A673 (cell line): ENCODE measurements around the gene HPS1. TPM values are rescaled to one million over a fixed set of nuclear protein-coding genes. Genes with fewer than 3 reads are reported as not detected.
A peak's percentile ranks its signal among the peaks of the same experiment; 100 is the strongest.

Source experiments
- BruUV-seq: library from RNA; stranded (reverse); fragments of 400-500 nt; replicated peaks from 2 replicates; lab custom pipeline; 2021; lab: Mats Ljungman, UMichigan
- CTCF ChIA-PET: fragments of 300-600 bp; sonication (Branson Sonifier 250); formaldehyde crosslinking; loops from one replicate; lab custom pipeline; 2022; ENCODE audit warnings: antibody characterized with exemption; lab: Charles Lee
- POLR2A ChIA-PET: fragments of 300-600 bp; sonication (Branson Sonifier 250); formaldehyde crosslinking; loops from one replicate; lab custom pipeline; 2022; ENCODE audit warnings: antibody characterized with exemption; ENCODE audit not compliant: low non-redundant PET; lab: Charles Lee
- DNase-seq: peaks from one replicate; pipeline ENCODE4 v3.0.0-alpha.2; 2015; ENCODE audit warnings: low spot score
- H3K27ac ChIP-seq: fragments of 200-600 bp; sonication (generic); 2 replicates; pipeline ENCODE4 v1.5.1; 2016; ENCODE audit warnings: mixed run types, low read depth, mild to moderate bottlenecking, mixed read lengths, antibody characterized with exemption, low read length; ENCODE audit not compliant: poor library complexity, severe bottlenecking
- H3K27me3 ChIP-seq: fragments of 200-600 bp; sonication (generic); replicated peaks from 2 replicates; pipeline ENCODE4 v1.6.1; 2017; ENCODE audit warnings: mixed run types, low read depth, mild to moderate bottlenecking, mixed read lengths, antibody characterized with exemption, low read length; ENCODE audit not compliant: insufficient read depth, poor library complexity
- H3K36me3 ChIP-seq: fragments of 200-600 bp; sonication (generic); 2 replicates; pipeline ENCODE4 v1.6.1; 2016; ENCODE audit warnings: mixed run types, mild to moderate bottlenecking, mixed read lengths, antibody characterized with exemption, low read length; ENCODE audit not compliant: insufficient read depth, poor library complexity, severe bottlenecking
- H3K4me1 ChIP-seq: fragments of 200-600 bp; sonication (generic); 2 replicates; pipeline ENCODE4 v1.6.1; 2017; ENCODE audit warnings: mixed run types, mild to moderate bottlenecking, mixed read lengths, antibody characterized with exemption, low read length; ENCODE audit not compliant: insufficient read depth, poor library complexity, severe bottlenecking
- H3K4me3 ChIP-seq: fragments of 200-600 bp; sonication (generic); 2 replicates; pipeline ENCODE4 v1.5.1; 2016; ENCODE audit warnings: low read depth, mixed run types, mild to moderate bottlenecking, mixed read lengths, low read length; ENCODE audit not compliant: poor library complexity, severe bottlenecking
- H3K9me3 ChIP-seq: fragments of 200-600 bp; sonication (generic); 2 replicates; pipeline ENCODE4 v1.6.1; 2016; ENCODE audit warnings: mixed run types, low read depth, mild to moderate bottlenecking, mixed read lengths, antibody characterized with exemption, low read length; ENCODE audit not compliant: poor library complexity, severe bottlenecking
- CTCF ChIP-seq: fragments of 300-800, 200-600 bp; sonication (generic); conservative IDR thresholded peaks from 2 replicates; pipeline ENCODE4 v1.5.1; 2017; ENCODE audit warnings: low read depth, mild to moderate bottlenecking, antibody characterized with exemption, low read length, moderate library complexity, mixed read lengths
- EZH2 ChIP-seq: fragments of 200-600 bp; sonication (generic); IDR thresholded peaks from 2 replicates; pipeline ENCODE4 v1.6.1; 2017; ENCODE audit warnings: borderline replicate concordance, low read depth, mild to moderate bottlenecking, mixed read lengths, antibody characterized with exemption, low read length; ENCODE audit not compliant: poor library complexity, severe bottlenecking
- intact Hi-C: fragments of 100-400 bp; cut with micrococcal nuclease; formaldehyde crosslinking; loops from one replicate; pipeline ENCODE4 v1.10.0; 2022; ENCODE audit not compliant: unreplicated experiment
- total RNA-seq: library from RNA; stranded (reverse); gene quantifications from 2 replicates; pipeline ENCODE4 v1.2.3, GENCODE V29; 2021

HPS1 gene
- total RNA-seq, 1 experiment from 2014 or later, result 40.6 TPM

- Histone ChIP-seq H3K4me3 (no peak overlapping the region), H3K27ac (no peak overlapping the region), H3K4me1 (no peaks in the 10 kb centered on the region), H3K9me3 (peaks cover 4% of the 10 kb centered on the region), H3K36me3 (peaks cover 7% of the 10 kb centered on the region), H3K27me3 (no peaks in the 10 kb centered on the region)
- ChIA-PET CTCF (no interaction called here), POLR2A (no interaction called here)
- no peak for DNase-seq
- no peak for TF ChIP-seq CTCF
- TF ChIP-seq EZH2, result no peak
- intact Hi-C loops, result no loop called here
- TSS peak; percentile 25 for BruUV-seq
Observed at GRCh38 chr10:98432330-98432729, 14.4 kb downstream of the HPS1 start.

- no peaks in the 10 kb centered on the region for H3K27me3 ChIP-seq
Observed at GRCh38 chr10:98431016-98431415, 15.7 kb downstream of the HPS1 start.

GRCh38 chr10:98430427-98430826 lies 16.3 kb downstream of the HPS1 start:
- peaks cover 4% of the 10 kb centered on the region for H3K9me3 ChIP-seq
- intact Hi-C loops, result no loop called here
- no peak for DNase-seq
- CTCF ChIA-PET, result no interaction called here
- no peaks in the 10 kb centered on the region for H3K27me3 ChIP-seq
- H3K4me1 ChIP-seq, result no peaks in the 10 kb centered on the region
- POLR2A ChIA-PET, result no interaction called here
- H3K4me3 ChIP-seq, result no peak overlapping the region
- H3K27ac ChIP-seq, result no peak overlapping the region
- no TSS peak for BruUV-seq
- TF ChIP-seq EZH2 (no peak), CTCF (no peak)
- peaks cover 7% of the 10 kb centered on the region for H3K36me3 ChIP-seq

More at GRCh38 chr10:98431016-98431415, 15.7 kb downstream of the HPS1 start:
- no peaks in the 10 kb centered on the region for H3K4me1 ChIP-seq
- BruUV-seq, result no TSS peak
- intact Hi-C loops, result no loop called here
- peaks cover 4% of the 10 kb centered on the region for H3K9me3 ChIP-seq
- ChIA-PET CTCF (no interaction called here), POLR2A (no interaction called here)
- H3K27ac ChIP-seq, result no peak overlapping the region
- DNase-seq, result no peak
- no peak overlapping the region for H3K4me3 ChIP-seq
- TF ChIP-seq EZH2 (no peak), CTCF (no peak)
- H3K36me3 ChIP-seq, result peaks cover 7% of the 10 kb centered on the region
